ENCODE data around the gene BCAS3. TPM values are rescaled to one million over a fixed set of nuclear protein-coding genes. Genes with fewer than 3 reads are reported as not detected.
"Not testable (repeated sequence)": the region's sequence is repeated elsewhere in the genome, so short reads cannot be mapped to it uniquely, and the experiment has no call there.

BCAS3 gene
- total RNA-seq, 2 experiments from 2014 or later = 7.2 to 7.5 TPM

GRCh38 chr17:61349350-61349749 lies 671.7 kb downstream of the BCAS3 start:
- H3K27me3 Mint-ChIP-seq (ENCODE audit: low read depth) = no peaks in the 10 kb centered on the region
- DNase-seq = no peak
- intact Hi-C loops (cut with micrococcal nuclease) = no loop called here
- H3K4me3 Mint-ChIP-seq = no peak overlapping the region
- no peak overlapping the region for H3K27ac Mint-ChIP-seq
- no peaks in the 10 kb centered on the region for H3K36me3 Mint-ChIP-seq (ENCODE audit: low read depth)
- no peaks in the 10 kb centered on the region for H3K9me3 Mint-ChIP-seq
- no peaks in the 10 kb centered on the region for H3K4me1 Mint-ChIP-seq (ENCODE audit: low read depth)
- CTCF ChIA-PET = interaction anchor here (1.0 to 2.2 kb wide), 2 partner anchors 9 to 13 kb away, joined by 3 to 8 read pairs; no protein-coding TSS in a partner anchor

GRCh38 chr17:61351745-61352407 lies 674.2 kb downstream of the BCAS3 start:
- H3K4me1 Mint-ChIP-seq (ENCODE audit: low read depth) = no peaks in the 10 kb centered on the region
- no peak overlapping the region for H3K4me3 Mint-ChIP-seq
- intact Hi-C loops (cut with micrococcal nuclease) = no loop called here
- H3K27ac Mint-ChIP-seq = no peak overlapping the region
- H3K9me3 Mint-ChIP-seq = no peaks in the 10 kb centered on the region
- no peaks in the 10 kb centered on the region for H3K36me3 Mint-ChIP-seq (ENCODE audit: low read depth)
- no peak for DNase-seq
- CTCF ChIA-PET = interaction anchor here (0.6 to 1.2 kb wide), 2 partner anchors 126 to 631 kb away, joined by 3 read pairs; no protein-coding TSS in a partner anchor
- no peaks in the 10 kb centered on the region for H3K27me3 Mint-ChIP-seq (ENCODE audit: low read depth)

- H3K27me3 Mint-ChIP-seq (ENCODE audit: low read depth) = no peaks in the 10 kb centered on the region
- no peaks in the 10 kb centered on the region for H3K9me3 Mint-ChIP-seq
- no peaks in the 10 kb centered on the region for H3K36me3 Mint-ChIP-seq (ENCODE audit: low read depth)
- CTCF ChIA-PET = interaction anchor here (0.6 to 1.2 kb wide), 2 partner anchors 127 to 632 kb away, joined by 3 read pairs; no protein-coding TSS in a partner anchor
- DNase-seq = no peak
- intact Hi-C loops (cut with micrococcal nuclease) = no loop called here
- no peaks in the 10 kb centered on the region for H3K4me1 Mint-ChIP-seq (ENCODE audit: low read depth)
- H3K4me3 Mint-ChIP-seq = no peak overlapping the region
- H3K27ac Mint-ChIP-seq = no peak overlapping the region
Observed at GRCh38 chr17:61352408-61352770, 674.7 kb downstream of the BCAS3 start.

- intact Hi-C loops (cut with micrococcal nuclease) = no loop called here
- CTCF ChIA-PET = no interaction called here
- no peak overlapping the region for H3K27ac Mint-ChIP-seq
- H3K4me3 Mint-ChIP-seq = no peak overlapping the region
- H3K9me3 Mint-ChIP-seq = no peaks in the 10 kb centered on the region
- no peaks in the 10 kb centered on the region for H3K36me3 Mint-ChIP-seq (ENCODE audit: low read depth)
- no peaks in the 10 kb centered on the region for H3K4me1 Mint-ChIP-seq (ENCODE audit: low read depth)
- H3K27me3 Mint-ChIP-seq (ENCODE audit: low read depth) = no peaks in the 10 kb centered on the region
- no peak for DNase-seq
Observed at GRCh38 chr17:61352781-61353491, 675.3 kb downstream of the BCAS3 start.

GRCh38 chr17:61353615-61354014 lies 676.0 kb downstream of the BCAS3 start:
- no peak overlapping the region for H3K4me3 Mint-ChIP-seq
- no peaks in the 10 kb centered on the region for H3K9me3 Mint-ChIP-seq
- H3K27me3 Mint-ChIP-seq (ENCODE audit: low read depth) = no peaks in the 10 kb centered on the region
- no peak overlapping the region for H3K27ac Mint-ChIP-seq
- CTCF ChIA-PET = no interaction called here
- intact Hi-C loops (cut with micrococcal nuclease) = no loop called here
- no peak for DNase-seq
- no peaks in the 10 kb centered on the region for H3K36me3 Mint-ChIP-seq (ENCODE audit: low read depth)
- H3K4me1 Mint-ChIP-seq (ENCODE audit: low read depth) = no peaks in the 10 kb centered on the region

- no peak for DNase-seq
- intact Hi-C loops (cut with micrococcal nuclease) = no loop called here
- no peak overlapping the region for H3K27ac Mint-ChIP-seq
- no peaks in the 10 kb centered on the region for H3K4me1 Mint-ChIP-seq (ENCODE audit: low read depth)
- CTCF ChIA-PET = interaction anchor here (0.5 to 1.2 kb wide), 3 partner anchors 26 to 707 kb away, joined by 3 to 5 read pairs (median 5); no protein-coding TSS in a partner anchor
- no peaks in the 10 kb centered on the region for H3K36me3 Mint-ChIP-seq (ENCODE audit: low read depth)
- H3K9me3 Mint-ChIP-seq = no peaks in the 10 kb centered on the region
- no peak overlapping the region for H3K4me3 Mint-ChIP-seq
- no peaks in the 10 kb centered on the region for H3K27me3 Mint-ChIP-seq (ENCODE audit: low read depth)
Observed at GRCh38 chr17:61354895-61355874, 677.5 kb downstream of the BCAS3 start.

GRCh38 chr17:61357061-61357460 lies 679.4 kb downstream of the BCAS3 start:
- DNase-seq; H3K36me3 Mint-ChIP-seq (ENCODE audit: low read depth); H3K27ac Mint-ChIP-seq; H3K27me3 Mint-ChIP-seq (ENCODE audit: low read depth); H3K9me3 Mint-ChIP-seq; intact Hi-C loops (cut with micrococcal nuclease); CTCF ChIA-PET; H3K4me1 Mint-ChIP-seq (ENCODE audit: low read depth); H3K4me3 Mint-ChIP-seq: not testable (repeated sequence)

- H3K27ac Mint-ChIP-seq; H3K4me3 Mint-ChIP-seq; DNase-seq; H3K4me1 Mint-ChIP-seq (ENCODE audit: low read depth); H3K27me3 Mint-ChIP-seq (ENCODE audit: low read depth); H3K36me3 Mint-ChIP-seq (ENCODE audit: low read depth); H3K9me3 Mint-ChIP-seq: not testable (repeated sequence)
- intact Hi-C loops (cut with micrococcal nuclease) = loop anchor here (1.0 kb wide), 1 partner anchor 357 kb away; no protein-coding TSS in a partner anchor
- CTCF ChIA-PET = interaction anchor here (0.7 to 1.8 kb wide), 6 partner anchors 9 to 639 kb away, joined by 3 to 8 read pairs (median 4); no protein-coding TSS in a partner anchor
Observed at GRCh38 chr17:61359513-61359912, 681.9 kb downstream of the BCAS3 start.

GRCh38 chr17:61360318-61360943 lies 682.8 kb downstream of the BCAS3 start:
- no peaks in the 10 kb centered on the region for H3K27me3 Mint-ChIP-seq (ENCODE audit: low read depth)
- no peaks in the 10 kb centered on the region for H3K4me1 Mint-ChIP-seq (ENCODE audit: low read depth)
- no peak overlapping the region for H3K4me3 Mint-ChIP-seq
- intact Hi-C loops (cut with micrococcal nuclease) = no loop called here
- no peak overlapping the region for H3K27ac Mint-ChIP-seq
- H3K9me3 Mint-ChIP-seq = no peaks in the 10 kb centered on the region
- CTCF ChIA-PET = no interaction called here
- no peak for DNase-seq
- H3K36me3 Mint-ChIP-seq (ENCODE audit: low read depth) = no peaks in the 10 kb centered on the region

GRCh38 chr17:61361084-61361483 lies 683.4 kb downstream of the BCAS3 start:
- H3K27me3 Mint-ChIP-seq (ENCODE audit: low read depth) = no peaks in the 10 kb centered on the region
- H3K4me3 Mint-ChIP-seq = no peak overlapping the region
- intact Hi-C loops (cut with micrococcal nuclease) = no loop called here
- H3K27ac Mint-ChIP-seq = no peak overlapping the region
- H3K36me3 Mint-ChIP-seq (ENCODE audit: low read depth) = no peaks in the 10 kb centered on the region
- H3K9me3 Mint-ChIP-seq = no peaks in the 10 kb centered on the region
- no peak for DNase-seq
- no peaks in the 10 kb centered on the region for H3K4me1 Mint-ChIP-seq (ENCODE audit: low read depth)
- CTCF ChIA-PET = interaction anchor here (0.7 kb wide), 1 partner anchor 10 kb away, joined by 3 read pairs; no protein-coding TSS in a partner anchor

- intact Hi-C loops (cut with micrococcal nuclease) = no loop called here
- H3K27me3 Mint-ChIP-seq (ENCODE audit: low read depth) = no peaks in the 10 kb centered on the region
- no peak overlapping the region for H3K4me3 Mint-ChIP-seq
- no peak overlapping the region for H3K27ac Mint-ChIP-seq
- H3K9me3 Mint-ChIP-seq = no peaks in the 10 kb centered on the region
- H3K4me1 Mint-ChIP-seq (ENCODE audit: low read depth) = no peaks in the 10 kb centered on the region
- CTCF ChIA-PET = interaction anchor here (0.6 kb wide), 1 partner anchor 13 kb away, joined by 3 read pairs; no protein-coding TSS in a partner anchor
- no peak for DNase-seq
- no peaks in the 10 kb centered on the region for H3K36me3 Mint-ChIP-seq (ENCODE audit: low read depth)
Observed at GRCh38 chr17:61362396-61362795, 684.7 kb downstream of the BCAS3 start.

All from activated naive CD4-positive, alpha-beta T cell treated with anti-CD3 and anti-CD28 coated beads for 36 hours (primary cell).